GM23338 (cell line): ENCODE results near the gene SLC20A1.

ENCODE experiments used
- POLR2AphosphoS5 ChIP-seq: IDR thresholded peaks from 2 replicates; pipeline ENCODE4 v1.6.1; 2016; ENCODE audit warnings: antibody characterized with exemption, low read depth
- TF ChIP-seq, protein P1 (sequence below): IDR thresholded peaks from one replicate; pipeline ENCODE4 v1.6.1; 2018; ENCODE audit warnings: antibody characterized with exemption; ENCODE audit not compliant: unreplicated experiment
- TF ChIP-seq, protein P2 (sequence below): IDR thresholded peaks from 2 replicates; pipeline ENCODE4 v1.6.1; 2016; ENCODE audit warnings: antibody characterized with exemption
- TF ChIP-seq, protein P3 (sequence below), 2 experiments: fragments of 200-600 bp in 1 of 2; sonication (generic) in 1 of 2; conservative IDR thresholded peaks; 2 replicates each; pipeline versions ENCODE4 v1.5.1 to v1.6.1; 2016 to 2017; ENCODE audit warnings: antibody characterized with exemption in 2 of 2, low read depth in 2 of 2, mild to moderate bottlenecking in 2 of 2, moderate library complexity in 1 of 2

DNA sequence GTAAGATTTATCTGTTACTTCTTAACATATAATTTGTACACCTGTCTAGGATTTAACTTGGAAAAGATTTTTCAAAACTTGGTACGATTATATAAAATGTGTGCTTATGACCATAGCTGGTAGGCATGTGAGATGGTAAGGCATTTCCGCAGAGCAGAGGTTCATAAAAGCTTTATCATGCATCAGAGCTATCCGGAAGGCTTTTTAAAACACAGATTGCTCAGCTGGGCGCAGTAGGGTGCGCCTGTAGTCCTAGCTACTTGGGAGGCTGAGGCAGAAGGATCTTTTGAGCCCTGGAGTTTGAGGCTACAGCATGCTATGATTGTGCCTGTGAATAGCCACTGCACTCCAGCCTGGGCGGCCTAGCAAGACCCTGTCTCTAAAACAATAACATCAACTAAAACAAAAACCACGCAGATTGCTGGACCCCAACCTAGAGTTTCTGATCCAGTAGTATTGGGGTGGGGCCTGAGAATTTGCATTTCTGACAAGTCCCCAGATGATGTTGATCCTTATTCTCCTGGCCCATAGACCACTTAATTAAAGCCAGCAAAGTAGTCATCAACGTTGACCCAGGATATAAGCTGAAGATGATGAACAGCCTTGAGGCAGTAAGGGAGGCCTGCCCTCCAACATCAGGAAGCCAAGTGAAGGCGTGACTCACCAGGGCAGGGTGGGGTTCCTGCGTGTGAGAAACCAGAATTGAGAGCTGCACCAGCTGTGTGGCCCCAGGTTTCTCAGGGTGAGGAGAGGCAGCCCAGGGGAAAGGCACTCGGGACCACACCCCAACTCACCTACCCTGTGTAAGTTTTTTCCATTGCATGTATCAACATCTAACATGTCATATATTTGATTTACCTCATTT lies 21.6 kb upstream of the SLC20A1 start:
- TF ChIP-seq, protein P1, sequence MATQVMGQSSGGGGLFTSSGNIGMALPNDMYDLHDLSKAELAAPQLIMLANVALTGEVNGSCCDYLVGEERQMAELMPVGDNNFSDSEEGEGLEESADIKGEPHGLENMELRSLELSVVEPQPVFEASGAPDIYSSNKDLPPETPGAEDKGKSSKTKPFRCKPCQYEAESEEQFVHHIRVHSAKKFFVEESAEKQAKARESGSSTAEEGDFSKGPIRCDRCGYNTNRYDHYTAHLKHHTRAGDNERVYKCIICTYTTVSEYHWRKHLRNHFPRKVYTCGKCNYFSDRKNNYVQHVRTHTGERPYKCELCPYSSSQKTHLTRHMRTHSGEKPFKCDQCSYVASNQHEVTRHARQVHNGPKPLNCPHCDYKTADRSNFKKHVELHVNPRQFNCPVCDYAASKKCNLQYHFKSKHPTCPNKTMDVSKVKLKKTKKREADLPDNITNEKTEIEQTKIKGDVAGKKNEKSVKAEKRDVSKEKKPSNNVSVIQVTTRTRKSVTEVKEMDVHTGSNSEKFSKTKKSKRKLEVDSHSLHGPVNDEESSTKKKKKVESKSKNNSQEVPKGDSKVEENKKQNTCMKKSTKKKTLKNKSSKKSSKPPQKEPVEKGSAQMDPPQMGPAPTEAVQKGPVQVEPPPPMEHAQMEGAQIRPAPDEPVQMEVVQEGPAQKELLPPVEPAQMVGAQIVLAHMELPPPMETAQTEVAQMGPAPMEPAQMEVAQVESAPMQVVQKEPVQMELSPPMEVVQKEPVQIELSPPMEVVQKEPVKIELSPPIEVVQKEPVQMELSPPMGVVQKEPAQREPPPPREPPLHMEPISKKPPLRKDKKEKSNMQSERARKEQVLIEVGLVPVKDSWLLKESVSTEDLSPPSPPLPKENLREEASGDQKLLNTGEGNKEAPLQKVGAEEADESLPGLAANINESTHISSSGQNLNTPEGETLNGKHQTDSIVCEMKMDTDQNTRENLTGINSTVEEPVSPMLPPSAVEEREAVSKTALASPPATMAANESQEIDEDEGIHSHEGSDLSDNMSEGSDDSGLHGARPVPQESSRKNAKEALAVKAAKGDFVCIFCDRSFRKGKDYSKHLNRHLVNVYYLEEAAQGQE = no peak
- TF ChIP-seq, protein P2, sequence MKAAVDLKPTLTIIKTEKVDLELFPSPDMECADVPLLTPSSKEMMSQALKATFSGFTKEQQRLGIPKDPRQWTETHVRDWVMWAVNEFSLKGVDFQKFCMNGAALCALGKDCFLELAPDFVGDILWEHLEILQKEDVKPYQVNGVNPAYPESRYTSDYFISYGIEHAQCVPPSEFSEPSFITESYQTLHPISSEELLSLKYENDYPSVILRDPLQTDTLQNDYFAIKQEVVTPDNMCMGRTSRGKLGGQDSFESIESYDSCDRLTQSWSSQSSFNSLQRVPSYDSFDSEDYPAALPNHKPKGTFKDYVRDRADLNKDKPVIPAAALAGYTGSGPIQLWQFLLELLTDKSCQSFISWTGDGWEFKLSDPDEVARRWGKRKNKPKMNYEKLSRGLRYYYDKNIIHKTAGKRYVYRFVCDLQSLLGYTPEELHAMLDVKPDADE = no peak
- TF ChIP-seq, protein P3, sequence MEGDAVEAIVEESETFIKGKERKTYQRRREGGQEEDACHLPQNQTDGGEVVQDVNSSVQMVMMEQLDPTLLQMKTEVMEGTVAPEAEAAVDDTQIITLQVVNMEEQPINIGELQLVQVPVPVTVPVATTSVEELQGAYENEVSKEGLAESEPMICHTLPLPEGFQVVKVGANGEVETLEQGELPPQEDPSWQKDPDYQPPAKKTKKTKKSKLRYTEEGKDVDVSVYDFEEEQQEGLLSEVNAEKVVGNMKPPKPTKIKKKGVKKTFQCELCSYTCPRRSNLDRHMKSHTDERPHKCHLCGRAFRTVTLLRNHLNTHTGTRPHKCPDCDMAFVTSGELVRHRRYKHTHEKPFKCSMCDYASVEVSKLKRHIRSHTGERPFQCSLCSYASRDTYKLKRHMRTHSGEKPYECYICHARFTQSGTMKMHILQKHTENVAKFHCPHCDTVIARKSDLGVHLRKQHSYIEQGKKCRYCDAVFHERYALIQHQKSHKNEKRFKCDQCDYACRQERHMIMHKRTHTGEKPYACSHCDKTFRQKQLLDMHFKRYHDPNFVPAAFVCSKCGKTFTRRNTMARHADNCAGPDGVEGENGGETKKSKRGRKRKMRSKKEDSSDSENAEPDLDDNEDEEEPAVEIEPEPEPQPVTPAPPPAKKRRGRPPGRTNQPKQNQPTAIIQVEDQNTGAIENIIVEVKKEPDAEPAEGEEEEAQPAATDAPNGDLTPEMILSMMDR (conservative IDR thresholded peaks at IDR 0.05; ENCODE audit: low read depth in 2 of 2) = no peak
- TF ChIP-seq POLR2AphosphoS5 = no peak
